ENCODE results near the gene SURF2. TPM values are rescaled to one million over a fixed set of nuclear protein-coding genes. Genes with fewer than 3 reads are reported as not detected.
"Not testable (repeated sequence)": the region's sequence is repeated elsewhere in the genome, so short reads cannot be mapped to it uniquely, and the experiment has no call there.

Gene SURF2
- total RNA-seq, 1 experiment from 2014 or later, result 18.1 TPM

DNA sequence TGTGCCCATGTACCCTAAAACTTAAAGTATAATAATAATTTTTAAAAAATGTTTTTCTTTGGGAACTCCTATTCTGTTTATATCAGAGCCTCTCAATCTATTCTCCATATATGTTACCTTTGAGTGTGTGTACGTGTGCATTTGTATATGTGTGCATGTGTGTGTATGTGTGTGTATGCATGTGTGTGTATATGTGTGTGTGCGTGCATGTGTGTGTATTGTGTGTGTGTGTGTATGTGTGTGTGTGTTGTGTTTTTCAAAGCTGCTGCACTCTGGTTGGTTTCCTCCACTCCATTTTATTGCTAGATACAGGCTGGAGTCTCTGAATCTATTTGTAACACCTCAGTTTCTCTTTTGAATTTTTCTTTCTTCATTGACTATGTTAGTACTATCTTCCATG lies 40.4 kb upstream of the SURF2 start:
- Histone ChIP-seq H3K79me2 (ENCODE audit: low read depth) (no peaks in the 10 kb centered on the region), H3K4me2 (no peak overlapping the region), H3F3A (ENCODE audit: insufficient read depth, low read depth) (no peaks in the 10 kb centered on the region), H2AFZ (no peak overlapping the region), H4K20me1 (ENCODE audit: insufficient read depth) (no peaks in the 10 kb centered on the region), H3K36me3 (ENCODE audit: low read depth) (no peaks in the 10 kb centered on the region), H3K4me3 (no peak overlapping the region), H3K27me3 (ENCODE audit: insufficient read depth, low read depth) (no peaks in the 10 kb centered on the region), H3K9me2 (ENCODE audit: insufficient read depth) (no peaks in the 10 kb centered on the region), H3K9me3 (ENCODE audit: insufficient read depth, low read depth) (no peaks in the 10 kb centered on the region), H3K27ac (no peak overlapping the region), H3K4me1 (replicated peaks; ENCODE audit: insufficient read depth) (no peaks in the 10 kb centered on the region)
- POLR2A ChIA-PET (ENCODE audit: unreplicated experiment), result no interaction called here
- TF ChIP-seq CTCF (conservative IDR thresholded peaks at IDR 0.05), result no peak
- TF ChIP-seq EZH2 (IDR thresholded peaks at IDR 0.05; ENCODE audit: low read depth), result no peak
- no TSS peak for BruUV-seq (replicated peaks)
- no peak for DNase-seq
- CTCF ChIA-PET, result no interaction called here
- intact Hi-C loops (cut with micrococcal nuclease; ENCODE audit: unreplicated experiment), result no loop called here

GRCh38 chr9:133317551-133317950 lies 38.8 kb upstream of the SURF2 start:
- BruUV-seq (replicated peaks); H4K20me1 ChIP-seq (ENCODE audit: insufficient read depth); H3K27me3 ChIP-seq (ENCODE audit: insufficient read depth, low read depth); H3K4me1 ChIP-seq (replicated peaks; ENCODE audit: insufficient read depth); CTCF ChIA-PET; H3F3A ChIP-seq (ENCODE audit: insufficient read depth, low read depth); H3K9me3 ChIP-seq (ENCODE audit: insufficient read depth, low read depth); H3K9me2 ChIP-seq (ENCODE audit: insufficient read depth); H3K36me3 ChIP-seq (ENCODE audit: low read depth); intact Hi-C loops (cut with micrococcal nuclease; ENCODE audit: unreplicated experiment); H3K4me3 ChIP-seq; DNase-seq; H2AFZ ChIP-seq; POLR2A ChIA-PET (ENCODE audit: unreplicated experiment); H3K79me2 ChIP-seq (ENCODE audit: low read depth); H3K27ac ChIP-seq; H3K4me2 ChIP-seq: not testable (repeated sequence)

DNA sequence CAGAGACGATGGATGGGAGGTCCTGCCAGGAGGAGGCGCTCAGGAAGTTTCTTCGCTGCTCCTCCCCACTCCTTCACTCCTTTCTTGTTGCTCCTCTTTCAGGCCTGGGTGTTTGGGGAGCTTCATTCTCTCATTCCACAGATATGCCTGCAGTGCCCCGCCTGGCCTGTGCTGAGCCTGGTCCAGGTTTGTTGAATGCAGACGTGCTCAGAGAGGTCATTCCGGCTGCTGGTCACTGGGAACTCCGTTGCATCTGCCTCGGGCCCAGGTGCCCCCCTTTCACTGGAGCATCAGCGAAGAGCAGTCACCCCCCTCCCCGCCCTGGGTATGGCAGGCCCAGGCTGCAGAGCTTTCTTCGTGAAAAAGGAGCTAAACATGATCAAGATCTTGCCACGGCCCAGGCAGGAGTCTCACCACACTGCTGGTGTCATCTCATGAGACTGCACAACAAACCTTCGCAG lies 35.9 kb upstream of the SURF2 start:
- BruUV-seq (replicated peaks), result no TSS peak
- intact Hi-C loops (cut with micrococcal nuclease; ENCODE audit: unreplicated experiment), result no loop called here
- CTCF ChIA-PET, result no interaction called here

More for the DNA sequence above, 35.9 kb upstream of the SURF2 start:
- H3K27me3 ChIP-seq (ENCODE audit: insufficient read depth, low read depth), result peaks cover 29% of the 10 kb centered on the region
- H3K9me2 ChIP-seq (ENCODE audit: insufficient read depth), result no peaks in the 10 kb centered on the region
- no peak overlapping the region for H3K27ac ChIP-seq
- no peaks in the 10 kb centered on the region for H3K36me3 ChIP-seq (ENCODE audit: low read depth)
- POLR2A ChIA-PET (ENCODE audit: unreplicated experiment), result no interaction called here
- H3K4me2 ChIP-seq, result no peak overlapping the region
- H3K9me3 ChIP-seq (ENCODE audit: insufficient read depth, low read depth), result no peaks in the 10 kb centered on the region
- no peak for DNase-seq
- no peaks in the 10 kb centered on the region for H4K20me1 ChIP-seq (ENCODE audit: insufficient read depth)
- no peak for TF ChIP-seq EZH2 (IDR thresholded peaks at IDR 0.05; ENCODE audit: low read depth)
- TF ChIP-seq CTCF (conservative IDR thresholded peaks at IDR 0.05), result no peak
- H3F3A ChIP-seq (ENCODE audit: insufficient read depth, low read depth), result no peaks in the 10 kb centered on the region
- H3K4me3 ChIP-seq, result no peak overlapping the region
- no peaks in the 10 kb centered on the region for H3K79me2 ChIP-seq (ENCODE audit: low read depth)
- H2AFZ ChIP-seq, result no peak overlapping the region
- H3K4me1 ChIP-seq (replicated peaks; ENCODE audit: insufficient read depth), result no peaks in the 10 kb centered on the region
